Neural progenitor cell (in vitro differentiated cells): ENCODE measurements around the gene ZNF107. TPM values are rescaled to one million over a fixed set of nuclear protein-coding genes. Genes with fewer than 3 reads are reported as not detected.
"Not testable (repeated sequence)": the region's sequence is repeated elsewhere in the genome, so short reads cannot be mapped to it uniquely, and the experiment has no call there.

Experiments used
- DNase-seq: peaks from one replicate; pipeline ENCODE4 v3.0.0-alpha.2; 2016; ENCODE audit warnings: low spot score
- H2AFZ ChIP-seq: fragments of 200-600 bp; sonication (generic); replicated peaks from 2 replicates; pipeline ENCODE4 v1.6.1; 2016; ENCODE audit warnings: antibody characterized with exemption
- H3F3A ChIP-seq: fragments of 200-600 bp; sonication (generic); 2 replicates; pipeline ENCODE4 v1.6.1; 2016; ENCODE audit warnings: antibody characterized with exemption, low read depth
- H3K27ac ChIP-seq: fragments of 200-600 bp; sonication (generic); 2 replicates; pipeline ENCODE4 v1.5.1; 2016; ENCODE audit warnings: mild to moderate bottlenecking
- H3K27me3 ChIP-seq: fragments of 200-600 bp; sonication (generic); 2 replicates; pipeline ENCODE4 v1.6.1; 2016; ENCODE audit warnings: mild to moderate bottlenecking, moderate library complexity
- H3K36me3 ChIP-seq: fragments of 200-600 bp; sonication (generic); 2 replicates; pipeline ENCODE4 v1.5.1; 2016
- H3K4me1 ChIP-seq: fragments of 200-600 bp; sonication (generic); 2 replicates; pipeline ENCODE4 v1.6.1; 2016; ENCODE audit warnings: mixed run types
- H3K4me2 ChIP-seq: fragments of 200-600 bp; sonication (generic); 2 replicates; pipeline ENCODE4 v1.6.1; 2016
- H3K4me3 ChIP-seq: fragments of 200-600 bp; sonication (generic); 2 replicates; pipeline ENCODE4 v1.5.1; 2016
- H3K79me2 ChIP-seq: fragments of 200-600 bp; sonication (generic); 2 replicates; pipeline ENCODE4 v1.6.1; 2016; ENCODE audit warnings: low read depth
- H3K9ac ChIP-seq: fragments of 200-600 bp; sonication (generic); 2 replicates; pipeline ENCODE4 v1.6.1; 2016
- H3K9me3 ChIP-seq: fragments of 200-600 bp; sonication (generic); 2 replicates; pipeline ENCODE4 v1.5.1; 2016; ENCODE audit warnings: low read depth
- H4K20me1 ChIP-seq: fragments of 200-600 bp; sonication (generic); 2 replicates; pipeline ENCODE4 v1.6.1; 2016; ENCODE audit warnings: low read depth
- H3K27ac Mint-ChIP-seq: 3 replicates; pipeline ENCODE4 v1.8.0; 2021; ENCODE audit warnings: mixed read lengths
- H3K27me3 Mint-ChIP-seq: 2 replicates; pipeline ENCODE4 v1.8.0; 2022; ENCODE audit warnings: low read depth, mild to moderate bottlenecking, inconsistent platforms, moderate library complexity, mixed read lengths; ENCODE audit not compliant: insufficient read depth
- H3K36me3 Mint-ChIP-seq: 3 replicates; pipeline ENCODE4 v1.8.0; 2021; ENCODE audit warnings: mixed read lengths
- H3K4me1 Mint-ChIP-seq: 3 replicates; pipeline ENCODE4 v1.8.0; 2021; ENCODE audit warnings: mixed read lengths
- H3K4me3 Mint-ChIP-seq: 3 replicates; pipeline ENCODE4 v1.8.0; 2021; ENCODE audit warnings: mild to moderate bottlenecking, moderate library complexity, mixed read lengths
- H3K9me3 Mint-ChIP-seq: 3 replicates; pipeline ENCODE4 v1.8.0; 2020; ENCODE audit warnings: mixed read lengths
- CTCF ChIP-seq: fragments of 200-600 bp; sonication (generic); IDR thresholded peaks from 2 replicates; pipeline ENCODE4 v1.5.1; 2017; ENCODE audit warnings: antibody characterized with exemption, mild to moderate bottlenecking
- EZH2 ChIP-seq: fragments of 200-600 bp; sonication (generic); IDR thresholded peaks from 2 replicates; pipeline ENCODE4 v1.6.1; 2017; ENCODE audit warnings: antibody characterized with exemption, mild to moderate bottlenecking, moderate library complexity
- EZH2phosphoT487 ChIP-seq: fragments of 200-600 bp; sonication (generic); IDR thresholded peaks from 2 replicates; pipeline ENCODE4 v1.6.1; 2017; ENCODE audit warnings: antibody characterized with exemption
- total RNA-seq: library from RNA; depleted of rRNA; stranded (reverse); fragments of >200 nt; gene quantifications from 2 replicates; pipeline ENCODE4 v1.2.3, GENCODE V29; 2015; ENCODE audit warnings: low replicate concordance

ZNF107 gene
- total RNA-seq, 1 donor from 2014 or later: 18.9 TPM

- Histone ChIP-seq H3K9ac (no peak overlapping the region), H3K9me3 (peaks cover 90% of the 10 kb centered on the region), H3K4me3 (no peak overlapping the region), H4K20me1 (no peaks in the 10 kb centered on the region), H3K27me3 (no peaks in the 10 kb centered on the region), H3K4me1 (no peaks in the 10 kb centered on the region), H3K27ac (no peak overlapping the region), H3K36me3 (peaks cover 18% of the 10 kb centered on the region), H2AFZ (no peak overlapping the region), H3F3A (no peaks in the 10 kb centered on the region), H3K4me2 (no peak overlapping the region), H3K79me2 (no peaks in the 10 kb centered on the region)
- Mint-ChIP-seq H3K27ac (no peak overlapping the region), H3K27me3 (no peaks in the 10 kb centered on the region), H3K4me3 (no peak overlapping the region), H3K4me1 (no peaks in the 10 kb centered on the region), H3K9me3 (peaks cover 64% of the 10 kb centered on the region), H3K36me3 (peaks cover 37% of the 10 kb centered on the region)
- no peak for DNase-seq
- TF ChIP-seq EZH2phosphoT487: no peak
- no peak for TF ChIP-seq CTCF
- TF ChIP-seq EZH2: no peak
These were observed 40.8 kb downstream of the ZNF107 start for GRCh38 chr7:64706625-64707292.

- H2AFZ ChIP-seq, H3K9ac ChIP-seq, H3K36me3 ChIP-seq, H3K4me1 Mint-ChIP-seq, H3K4me3 ChIP-seq, DNase-seq, H3K27me3 Mint-ChIP-seq, H3K79me2 ChIP-seq, H3K27ac ChIP-seq, H3K4me2 ChIP-seq, H3F3A ChIP-seq, H3K27me3 ChIP-seq, H4K20me1 ChIP-seq, H3K27ac Mint-ChIP-seq, H3K36me3 Mint-ChIP-seq, H3K4me3 Mint-ChIP-seq, H3K4me1 ChIP-seq: not testable (repeated sequence)
- H3K9me3 ChIP-seq: peaks cover 32% of the 10 kb centered on the region
- H3K9me3 Mint-ChIP-seq: peaks cover 34% of the 10 kb centered on the region
These were observed 52.0 kb downstream of the ZNF107 start for GRCh38 chr7:64717896-64718295.

GRCh38 chr7:64729089-64729848 is 63.3 kb downstream of the ZNF107 start:
- Mint-ChIP-seq H3K4me3 (no peak overlapping the region), H3K9me3 (peaks cover 33% of the 10 kb centered on the region), H3K36me3 (no peaks in the 10 kb centered on the region), H3K27me3 (no peaks in the 10 kb centered on the region), H3K4me1 (no peaks in the 10 kb centered on the region), H3K27ac (no peak overlapping the region)
- H3K4me2 ChIP-seq: no peak overlapping the region
- H3F3A ChIP-seq: no peaks in the 10 kb centered on the region
- H3K4me3 ChIP-seq: no peak overlapping the region
- TF ChIP-seq CTCF (no peak), EZH2 (no peak), EZH2phosphoT487 (no peak)
- H3K4me1 ChIP-seq: no peaks in the 10 kb centered on the region
- no peak overlapping the region for H3K27ac ChIP-seq
- H3K9me3 ChIP-seq: peaks cover 3% of the 10 kb centered on the region
- H4K20me1 ChIP-seq: no peaks in the 10 kb centered on the region
- no peak for DNase-seq
- no peaks in the 10 kb centered on the region for H3K27me3 ChIP-seq
- H3K36me3 ChIP-seq: no peaks in the 10 kb centered on the region
- H3K9ac ChIP-seq: no peak overlapping the region
- H2AFZ ChIP-seq: no peak overlapping the region
- H3K79me2 ChIP-seq: no peaks in the 10 kb centered on the region
